ENCODE data around the gene AVPI1.
"Not testable (repeated sequence)": the region's sequence is repeated elsewhere in the genome, so short reads cannot be mapped to it uniquely, and the experiment has no call there.

The AVPI1 gene

DNA sequence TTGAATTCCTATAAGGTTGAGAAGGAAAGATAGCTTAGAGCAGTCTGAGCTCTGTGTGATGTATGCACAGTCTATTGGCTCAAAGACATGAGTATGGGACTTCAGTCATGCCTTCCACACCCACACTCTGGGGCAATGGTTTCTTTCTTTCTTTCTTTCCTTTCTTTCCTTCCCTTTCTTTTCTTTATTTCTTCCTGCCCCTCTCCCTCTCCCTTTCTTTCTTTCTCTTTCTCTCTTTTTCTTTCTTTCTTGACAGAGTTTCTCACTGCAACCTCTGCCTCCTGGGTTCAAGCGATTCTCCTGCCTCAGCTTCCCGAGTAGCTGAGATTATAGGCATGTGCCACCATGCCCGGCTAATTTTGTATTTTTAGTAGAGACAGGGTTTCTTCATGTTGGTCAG is 48.0 kb downstream of the AVPI1 start:
- DNase-seq, result not testable (repeated sequence)

GRCh38 chr10:97635577-97635976 is 51.5 kb downstream of the AVPI1 start:
- DNase-seq, result no peak

DNA sequence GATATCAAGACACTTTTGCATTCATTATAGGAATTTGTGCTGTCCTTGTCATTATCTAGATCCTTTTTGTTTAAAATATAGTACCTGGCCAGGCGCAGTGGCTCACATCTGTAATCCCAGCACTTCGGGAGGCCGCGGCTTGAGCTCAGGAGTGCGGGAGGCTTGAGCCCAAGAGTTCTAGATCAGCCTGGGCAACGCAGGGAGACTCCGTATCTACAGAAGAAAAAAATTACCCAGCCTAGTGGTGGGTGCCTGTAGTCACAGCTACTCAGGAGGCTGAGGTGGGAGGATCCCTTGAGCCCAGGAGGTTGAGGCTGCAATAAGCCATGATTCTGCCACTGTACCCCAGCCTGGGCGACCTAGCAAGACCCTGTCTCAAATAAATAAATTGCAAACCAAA is 53.1 kb downstream of the AVPI1 start:
- peak; percentile 39 for DNase-seq

DNA sequence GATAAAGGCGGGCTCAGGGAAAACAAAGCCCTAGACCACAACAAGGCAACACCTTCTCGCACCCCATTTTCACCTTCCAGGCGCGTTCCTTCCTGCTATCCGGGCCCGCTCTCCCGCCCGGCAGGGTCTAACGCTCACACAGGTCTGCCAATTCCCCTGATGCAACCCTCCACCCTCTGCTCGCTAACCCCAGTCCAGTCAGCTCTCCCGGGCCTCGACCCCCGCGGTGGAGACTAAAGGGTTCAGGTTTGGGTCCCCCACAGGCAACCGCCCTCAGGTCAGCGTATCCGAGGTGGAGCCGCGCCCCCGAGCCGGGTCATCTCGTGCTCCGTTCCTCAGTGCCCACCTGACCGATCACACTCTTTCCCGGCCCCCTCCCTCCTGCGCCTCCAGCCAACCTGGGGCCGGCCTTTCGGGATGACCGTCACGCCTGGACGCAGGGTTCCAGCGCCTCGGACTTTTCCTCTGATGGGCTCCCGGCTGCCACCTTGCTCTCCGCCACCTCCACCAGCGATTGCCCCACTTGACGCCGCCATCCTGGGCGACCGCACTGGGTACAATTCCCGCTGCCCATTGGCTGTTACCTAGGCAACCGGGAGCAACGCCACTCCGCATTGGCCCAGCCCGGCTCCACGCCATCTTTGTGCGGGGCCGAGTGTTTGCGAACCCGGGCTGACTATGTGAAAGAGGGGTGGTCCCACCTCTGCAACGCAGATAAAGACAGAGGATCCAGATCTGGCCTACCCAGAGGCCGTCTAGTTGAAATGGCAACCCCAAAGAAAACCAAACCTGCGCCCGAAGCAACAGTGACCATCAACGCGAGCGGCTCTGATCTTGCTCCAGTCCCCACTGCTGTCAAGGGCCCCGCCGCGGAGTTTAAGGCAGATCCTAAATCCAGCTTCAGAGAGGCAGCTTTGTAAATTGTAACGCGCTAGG is 53.8 kb downstream of the AVPI1 start, which contains the start of gene MORN4:
MORN4 (minus strand) TSS at position 552 of the 936 bp plus-strand sequence. CDS start 13,847 bp downstream, outside the sequence.
- DNase-seq, result peak; percentile 97

- DNase-seq, result no peak
Measured at GRCh38 chr10:97631098-97631497, 55.9 kb downstream of the AVPI1 start.

- DNase-seq, result no peak
Measured at GRCh38 chr10:97629289-97629688, 57.8 kb downstream of the AVPI1 start.

- DNase-seq, result no peak
Measured at GRCh38 chr10:97628228-97628627, 58.8 kb downstream of the AVPI1 start.

GRCh38 chr10:97627731-97628130 is 59.3 kb downstream of the AVPI1 start:
- no peak for DNase-seq

Data from activated CD4-positive, alpha-beta T cell treated with anti-CD3 and anti-CD28 coated beads, Interleukin-2, Interleukin-6, amounts not matched to agents 100 ng/mL and 50 ng/mL, durations not matched to agents 16 hours and 8 hours (primary cell).